HepG2 (cell line): ENCODE measurements around the gene NDUFB11. TPM values are rescaled to one million over a fixed set of nuclear protein-coding genes. Genes with fewer than 3 reads are reported as not detected.

Source experiments
- ETS1 ChIP-seq: sonication (generic); formaldehyde crosslinking; IDR thresholded peaks from 2 replicates; pipeline ENCODE4 v1.4.0; 2020; ENCODE audit warnings: missing genetic modification reagents
- FOXJ3 ChIP-seq: sonication (generic); formaldehyde crosslinking; IDR thresholded peaks from 2 replicates; pipeline ENCODE4 v1.4.0; 2020; ENCODE audit warnings: missing genetic modification reagents, mild to moderate bottlenecking, borderline replicate concordance
- GRHL1 ChIP-seq: sonication (generic); formaldehyde crosslinking; conservative IDR thresholded peaks from 2 replicates; pipeline ENCODE4 v1.8.0; 2022; ENCODE audit warnings: missing genetic modification reagents
- HES4 ChIP-seq: sonication (generic); formaldehyde crosslinking; IDR thresholded peaks from 2 replicates; pipeline ENCODE4 v1.9.0; 2021; ENCODE audit warnings: mild to moderate bottlenecking, missing genetic modification reagents, borderline replicate concordance
- HMGA1 ChIP-seq: sonication (generic); formaldehyde crosslinking; conservative IDR thresholded peaks from 2 replicates; pipeline ENCODE4 v1.4.0; 2020; ENCODE audit warnings: missing genetic modification reagents
- IRF9 ChIP-seq: sonication (generic); formaldehyde crosslinking; IDR thresholded peaks from 2 replicates; pipeline ENCODE4 v1.8.0; 2022; ENCODE audit warnings: missing genetic modification reagents, mild to moderate bottlenecking, borderline replicate concordance
- KDM2A ChIP-seq: sonication (generic); formaldehyde crosslinking; IDR thresholded peaks from 2 replicates; pipeline ENCODE4 v1.4.0; 2020; ENCODE audit warnings: low read depth, missing genetic modification reagents, borderline replicate concordance
- KDM5B ChIP-seq: sonication (generic); formaldehyde crosslinking; IDR thresholded peaks from 2 replicates; pipeline ENCODE4 v1.4.0; 2020; ENCODE audit warnings: missing genetic modification reagents, mild to moderate bottlenecking, borderline replicate concordance
- SMARCC2 ChIP-seq: fragments of 450-650 bp; IDR thresholded peaks from 2 replicates; pipeline ENCODE4 v1.6.1; 2017; ENCODE audit warnings: antibody characterized with exemption, mild to moderate bottlenecking
- SYNCRIP ChIP-seq: fragments of 200-400 bp; formaldehyde crosslinking; IDR thresholded peaks from 2 replicates; pipeline ENCODE4 v1.6.1; 2018; ENCODE audit warnings: mild to moderate bottlenecking, low read depth, low read length; ENCODE audit not compliant: insufficient read depth
- YY1 ChIP-seq: IDR thresholded peaks from 2 replicates; pipeline ENCODE4 v1.6.1; 2011; ENCODE audit warnings: low read length, low read depth, moderate library complexity, mild to moderate bottlenecking; ENCODE audit not compliant: insufficient read depth, insufficient replicate concordance
- ZBTB7A ChIP-seq: sonication (generic); formaldehyde crosslinking; IDR thresholded peaks from 2 replicates; pipeline ENCODE4 v1.8.0; 2022; ENCODE audit warnings: mild to moderate bottlenecking, missing genetic modification reagents
- ZNF746 ChIP-seq: sonication (generic); formaldehyde crosslinking; IDR thresholded peaks from 2 replicates; pipeline ENCODE4 v1.8.0; 2022; ENCODE audit warnings: mild to moderate bottlenecking, missing genetic modification reagents
- ZNF747 ChIP-seq: sonication (generic); formaldehyde crosslinking; IDR thresholded peaks from 2 replicates; pipeline ENCODE4 v1.8.1; 2023; ENCODE audit warnings: missing genetic modification reagents, mild to moderate bottlenecking, borderline replicate concordance
- polyA plus RNA-seq, 8 experiments: library from polyadenylated mRNA; depleted of rRNA in 3 of 8; stranded (reverse) in 7 of 8; unstranded in 1 of 8; fragments of >200 nt; fragmentation: Illumina TruSeq in 4 of 8; extraction: Trizol in 4 of 8; gene quantifications; 2 replicates each; pipeline versions ENCODE4 v1.2.1 to v1.2.3, GENCODE V29; 2011 to 2016; ENCODE audit warnings: low read depth in 4 of 8, missing spikeins in 1 of 8, mixed read lengths in 1 of 8; ENCODE audit not compliant: insufficient read depth in 1 of 8
- total RNA-seq, 5 experiments: library from RNA; depleted of rRNA; stranded (reverse); fragments of >200 nt; fragmentation: Illumina TruSeq; extraction: Trizol; gene quantifications; 2 replicates each; pipeline ENCODE4 v1.2.3, GENCODE V29; 2016; ENCODE audit warnings: low read depth in 1 of 5
- TF ChIP-seq, protein P1 (sequence below): sonication (generic); formaldehyde crosslinking; IDR thresholded peaks from 2 replicates; pipeline ENCODE4 v1.5.0; 2020; ENCODE audit warnings: missing genetic modification reagents
- TF ChIP-seq, protein P2 (sequence below): sonication (generic); formaldehyde crosslinking; IDR thresholded peaks from 2 replicates; pipeline ENCODE4 v1.5.0; 2020; ENCODE audit warnings: missing genetic modification reagents
- TF ChIP-seq, protein P3 (sequence below): sonication (generic); formaldehyde crosslinking; IDR thresholded peaks from 2 replicates; pipeline ENCODE4 v1.5.0; 2020; ENCODE audit warnings: missing genetic modification reagents
- TF ChIP-seq, protein P4 (sequence below): sonication (generic); formaldehyde crosslinking; IDR thresholded peaks from 2 replicates; pipeline ENCODE4 v1.8.1; 2022; ENCODE audit warnings: low read depth, mild to moderate bottlenecking, missing genetic modification reagents

Gene NDUFB11
- total and polyA plus RNA-seq, 2 of the 13 experiments (the other 11 are each of a cell fraction or from before 2014, with no cell fraction given): 46.6 to 100 TPM

- TF ChIP-seq, protein P1, sequence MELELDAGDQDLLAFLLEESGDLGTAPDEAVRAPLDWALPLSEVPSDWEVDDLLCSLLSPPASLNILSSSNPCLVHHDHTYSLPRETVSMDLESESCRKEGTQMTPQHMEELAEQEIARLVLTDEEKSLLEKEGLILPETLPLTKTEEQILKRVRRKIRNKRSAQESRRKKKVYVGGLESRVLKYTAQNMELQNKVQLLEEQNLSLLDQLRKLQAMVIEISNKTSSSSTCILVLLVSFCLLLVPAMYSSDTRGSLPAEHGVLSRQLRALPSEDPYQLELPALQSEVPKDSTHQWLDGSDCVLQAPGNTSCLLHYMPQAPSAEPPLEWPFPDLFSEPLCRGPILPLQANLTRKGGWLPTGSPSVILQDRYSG (CRISPR knock-in tag): no peak
- TF ChIP-seq, protein P2, sequence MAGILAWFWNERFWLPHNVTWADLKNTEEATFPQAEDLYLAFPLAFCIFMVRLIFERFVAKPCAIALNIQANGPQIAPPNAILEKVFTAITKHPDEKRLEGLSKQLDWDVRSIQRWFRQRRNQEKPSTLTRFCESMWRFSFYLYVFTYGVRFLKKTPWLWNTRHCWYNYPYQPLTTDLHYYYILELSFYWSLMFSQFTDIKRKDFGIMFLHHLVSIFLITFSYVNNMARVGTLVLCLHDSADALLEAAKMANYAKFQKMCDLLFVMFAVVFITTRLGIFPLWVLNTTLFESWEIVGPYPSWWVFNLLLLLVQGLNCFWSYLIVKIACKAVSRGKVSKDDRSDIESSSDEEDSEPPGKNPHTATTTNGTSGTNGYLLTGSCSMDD (CRISPR knock-in tag): no peak
- TF ChIP-seq ETS1 (CRISPR knock-in tag) (no peak), ZNF746 (CRISPR knock-in tag) (no peak), SYNCRIP (no peak), FOXJ3 (no peak), KDM2A (CRISPR knock-in tag) (peak; percentile 75; the same call in 1 of the 2 replicates), IRF9 (CRISPR knock-in tag) (no peak), ZBTB7A (CRISPR knock-in tag) (no peak), SMARCC2 (no peak), KDM5B (CRISPR knock-in tag) (peak; percentile 33; the same call in 1 of the 2 replicates), HMGA1 (no peak), GRHL1 (CRISPR knock-in tag) (no peak), ZNF747 (CRISPR knock-in tag) (no peak), HES4 (CRISPR knock-in tag) (no peak), YY1 (peak; percentile 94)
- TF ChIP-seq, protein P3, sequence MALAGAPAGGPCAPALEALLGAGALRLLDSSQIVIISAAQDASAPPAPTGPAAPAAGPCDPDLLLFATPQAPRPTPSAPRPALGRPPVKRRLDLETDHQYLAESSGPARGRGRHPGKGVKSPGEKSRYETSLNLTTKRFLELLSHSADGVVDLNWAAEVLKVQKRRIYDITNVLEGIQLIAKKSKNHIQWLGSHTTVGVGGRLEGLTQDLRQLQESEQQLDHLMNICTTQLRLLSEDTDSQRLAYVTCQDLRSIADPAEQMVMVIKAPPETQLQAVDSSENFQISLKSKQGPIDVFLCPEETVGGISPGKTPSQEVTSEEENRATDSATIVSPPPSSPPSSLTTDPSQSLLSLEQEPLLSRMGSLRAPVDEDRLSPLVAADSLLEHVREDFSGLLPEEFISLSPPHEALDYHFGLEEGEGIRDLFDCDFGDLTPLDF (CRISPR knock-in tag): no peak
- TF ChIP-seq, protein P4, sequence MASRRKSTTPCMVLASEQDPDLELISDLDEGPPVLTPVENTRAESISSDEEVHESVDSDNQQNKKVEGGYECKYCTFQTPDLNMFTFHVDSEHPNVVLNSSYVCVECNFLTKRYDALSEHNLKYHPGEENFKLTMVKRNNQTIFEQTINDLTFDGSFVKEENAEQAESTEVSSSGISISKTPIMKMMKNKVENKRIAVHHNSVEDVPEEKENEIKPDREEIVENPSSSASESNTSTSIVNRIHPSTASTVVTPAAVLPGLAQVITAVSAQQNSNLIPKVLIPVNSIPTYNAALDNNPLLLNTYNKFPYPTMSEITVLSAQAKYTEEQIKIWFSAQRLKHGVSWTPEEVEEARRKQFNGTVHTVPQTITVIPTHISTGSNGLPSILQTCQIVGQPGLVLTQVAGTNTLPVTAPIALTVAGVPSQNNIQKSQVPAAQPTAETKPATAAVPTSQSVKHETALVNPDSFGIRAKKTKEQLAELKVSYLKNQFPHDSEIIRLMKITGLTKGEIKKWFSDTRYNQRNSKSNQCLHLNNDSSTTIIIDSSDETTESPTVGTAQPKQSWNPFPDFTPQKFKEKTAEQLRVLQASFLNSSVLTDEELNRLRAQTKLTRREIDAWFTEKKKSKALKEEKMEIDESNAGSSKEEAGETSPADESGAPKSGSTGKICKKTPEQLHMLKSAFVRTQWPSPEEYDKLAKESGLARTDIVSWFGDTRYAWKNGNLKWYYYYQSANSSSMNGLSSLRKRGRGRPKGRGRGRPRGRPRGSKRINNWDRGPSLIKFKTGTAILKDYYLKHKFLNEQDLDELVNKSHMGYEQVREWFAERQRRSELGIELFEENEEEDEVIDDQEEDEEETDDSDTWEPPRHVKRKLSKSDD (CRISPR knock-in tag): no peak
These were observed 49.1 kb upstream of the NDUFB11 start, which contains the start of gene UBA1 (continued) for GRCh38 chrX:47193475-47194193.
